ENCODE measurements around the gene BMP8B.
"Not testable (repeated sequence)": the region's sequence is repeated elsewhere in the genome, so short reads cannot be mapped to it uniquely, and the experiment has no call there.

The BMP8B gene

GRCh38 chr1:39777896-39778295 is 10.8 kb downstream of the BMP8B start:
- not testable (repeated sequence) for DNase-seq (ENCODE audit: low read depth)

- no peak for DNase-seq (ENCODE audit: low read depth)
Observed at GRCh38 chr1:39777306-39777705, 11.4 kb downstream of the BMP8B start.

GRCh38 chr1:39776886-39777285 is 11.8 kb downstream of the BMP8B start:
- DNase-seq (ENCODE audit: low read depth): no peak

- DNase-seq (ENCODE audit: low read depth): no peak
Observed at GRCh38 chr1:39776400-39776713, 12.3 kb downstream of the BMP8B start.

GRCh38 chr1:39775676-39776399 is 12.8 kb downstream of the BMP8B start:
- DNase-seq (ENCODE audit: low read depth): not testable (repeated sequence)

- not testable (repeated sequence) for DNase-seq (ENCODE audit: low read depth)
Observed at GRCh38 chr1:39775141-39775540, 13.5 kb downstream of the BMP8B start.

GRCh38 chr1:39773369-39773979 is 15.2 kb downstream of the BMP8B start:
- not testable (repeated sequence) for DNase-seq (ENCODE audit: low read depth)

- DNase-seq (ENCODE audit: low read depth): not testable (repeated sequence)
Observed at GRCh38 chr1:39771022-39771532, 17.6 kb downstream of the BMP8B start, which contains the start of gene OXCT2. TSS of gene OXCT2 (minus strand) at chr1:39771348. CDS start at chr1:39771255, 93 bp downstream.

- DNase-seq (ENCODE audit: low read depth): not testable (repeated sequence)
Observed at GRCh38 chr1:39770100-39771021, 18.3 kb downstream of the BMP8B start.

GRCh38 chr1:39769502-39769901 is 19.2 kb downstream of the BMP8B start:
- DNase-seq (ENCODE audit: low read depth): not testable (repeated sequence)

GRCh38 chr1:39766466-39766865 is 22.2 kb downstream of the BMP8B start:
- not testable (repeated sequence) for DNase-seq (ENCODE audit: low read depth)

GRCh38 chr1:39764512-39764911 is 24.2 kb downstream of the BMP8B start:
- DNase-seq (ENCODE audit: low read depth): not testable (repeated sequence)

GRCh38 chr1:39763619-39764374 is 24.9 kb downstream of the BMP8B start:
- DNase-seq (ENCODE audit: low read depth): not testable (repeated sequence)

- DNase-seq (ENCODE audit: low read depth): no peak
Observed at GRCh38 chr1:39762550-39763540, 25.8 kb downstream of the BMP8B start.

- no peak for DNase-seq (ENCODE audit: low read depth)
Observed at GRCh38 chr1:39761557-39762260, 27.0 kb downstream of the BMP8B start.

- DNase-seq (ENCODE audit: low read depth): no peak
Observed at GRCh38 chr1:39761016-39761415, 27.6 kb downstream of the BMP8B start.

- DNase-seq (ENCODE audit: low read depth): no peak
Observed at GRCh38 chr1:39760074-39761008, 28.3 kb downstream of the BMP8B start.

GRCh38 chr1:39759436-39759726 is 29.3 kb downstream of the BMP8B start:
- DNase-seq (ENCODE audit: low read depth): no peak
